ENCODE data around the gene TCHHL1.

DNA sequence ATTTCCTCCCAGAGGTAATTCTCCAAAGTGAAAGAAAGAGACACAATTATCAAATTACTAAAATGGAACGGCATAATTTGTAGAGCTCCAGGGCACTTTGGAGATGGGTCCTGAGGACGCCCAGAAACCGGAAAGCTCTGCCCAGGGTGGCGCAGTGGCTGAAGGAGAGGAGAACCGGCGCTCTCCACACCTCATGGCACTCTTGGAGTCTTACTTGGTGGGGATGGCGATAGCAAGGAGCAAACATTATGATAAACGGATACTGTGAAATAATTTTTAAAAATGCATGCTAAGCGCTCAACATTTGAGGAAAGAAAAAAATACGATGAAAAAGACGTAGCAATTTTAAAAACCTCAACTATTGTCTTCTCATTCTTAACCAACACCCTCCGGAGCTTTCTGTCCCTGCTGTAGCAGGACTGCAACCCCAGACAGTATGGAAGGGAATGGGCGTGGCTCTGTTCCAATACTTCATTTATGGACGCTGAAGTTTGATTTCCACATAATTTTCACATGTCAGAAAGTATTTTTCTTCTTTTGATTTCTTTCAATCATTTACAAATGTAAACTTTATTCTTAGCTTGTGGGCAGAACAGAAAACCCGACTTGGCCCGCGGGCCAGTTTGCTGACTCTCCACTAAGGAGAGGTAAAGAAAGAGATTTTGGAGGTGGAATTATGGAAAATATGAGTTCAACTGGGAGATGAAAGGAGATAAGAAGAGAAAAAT, 53.2 kb downstream of the TCHHL1 start:
- TF ChIP-seq, protein P1, sequence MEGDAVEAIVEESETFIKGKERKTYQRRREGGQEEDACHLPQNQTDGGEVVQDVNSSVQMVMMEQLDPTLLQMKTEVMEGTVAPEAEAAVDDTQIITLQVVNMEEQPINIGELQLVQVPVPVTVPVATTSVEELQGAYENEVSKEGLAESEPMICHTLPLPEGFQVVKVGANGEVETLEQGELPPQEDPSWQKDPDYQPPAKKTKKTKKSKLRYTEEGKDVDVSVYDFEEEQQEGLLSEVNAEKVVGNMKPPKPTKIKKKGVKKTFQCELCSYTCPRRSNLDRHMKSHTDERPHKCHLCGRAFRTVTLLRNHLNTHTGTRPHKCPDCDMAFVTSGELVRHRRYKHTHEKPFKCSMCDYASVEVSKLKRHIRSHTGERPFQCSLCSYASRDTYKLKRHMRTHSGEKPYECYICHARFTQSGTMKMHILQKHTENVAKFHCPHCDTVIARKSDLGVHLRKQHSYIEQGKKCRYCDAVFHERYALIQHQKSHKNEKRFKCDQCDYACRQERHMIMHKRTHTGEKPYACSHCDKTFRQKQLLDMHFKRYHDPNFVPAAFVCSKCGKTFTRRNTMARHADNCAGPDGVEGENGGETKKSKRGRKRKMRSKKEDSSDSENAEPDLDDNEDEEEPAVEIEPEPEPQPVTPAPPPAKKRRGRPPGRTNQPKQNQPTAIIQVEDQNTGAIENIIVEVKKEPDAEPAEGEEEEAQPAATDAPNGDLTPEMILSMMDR (IDR thresholded peaks at IDR 0.05): no peak
- TF ChIP-seq POLR2A (IDR thresholded peaks at IDR 0.05): no peak

Measured in heart left ventricle (tissue), 13 donors.